GM23338 (cell line): ENCODE data around the gene PGAP6. TPM values are rescaled to one million over a fixed set of nuclear protein-coding genes. Genes with fewer than 3 reads are reported as not detected.

Experiments used
- ATAC-seq: fragments of 200-7000 bp; cut with Tn5 transposase; 3 replicates; pipeline ENCODE4 v1.9.1; 2020
- DNase-seq: peaks from one replicate; pipeline ENCODE4 v3.0.0-alpha.2; 2015; ENCODE audit warnings: low spot score
- H2AFZ ChIP-seq: fragments of 200-600 bp; sonication (generic); 2 replicates; pipeline ENCODE4 v1.8.0; 2016; ENCODE audit warnings: antibody characterized with exemption, mild to moderate bottlenecking, moderate library complexity
- H3F3A ChIP-seq: fragments of 200-600 bp; sonication (generic); replicated peaks from 2 replicates; pipeline ENCODE4 v1.8.0; 2017; ENCODE audit warnings: antibody characterized with exemption, mixed run types, low read depth
- H3K27ac ChIP-seq: fragments of 200-600 bp; sonication (generic); 2 replicates; pipeline ENCODE4 v1.6.1; 2016; ENCODE audit warnings: low read depth
- H3K27me3 ChIP-seq: fragments of 200-600 bp; sonication (generic); 2 replicates; pipeline ENCODE4 v1.8.0; 2016; ENCODE audit warnings: mild to moderate bottlenecking, mixed run types, moderate library complexity; ENCODE audit not compliant: insufficient read depth
- H3K36me3 ChIP-seq: fragments of 200-600 bp; sonication (generic); 2 replicates; pipeline ENCODE4 v1.8.0; 2016; ENCODE audit warnings: mild to moderate bottlenecking; ENCODE audit not compliant: insufficient read depth
- H3K4me1 ChIP-seq: fragments of 200-600 bp; sonication (generic); 2 replicates; pipeline ENCODE4 v1.8.0; 2016; ENCODE audit warnings: mild to moderate bottlenecking, moderate library complexity; ENCODE audit not compliant: insufficient read depth
- H3K4me2 ChIP-seq: fragments of 200-600 bp; sonication (generic); 2 replicates; pipeline ENCODE4 v1.7.1; 2017; ENCODE audit warnings: mixed run types
- H3K4me3 ChIP-seq: fragments of 200-600 bp; sonication (generic); 2 replicates; pipeline ENCODE4 v1.6.1; 2016; ENCODE audit warnings: mixed run types
- H3K79me2 ChIP-seq: fragments of 200-600 bp; sonication (generic); replicated peaks from 2 replicates; pipeline ENCODE4 v1.8.0; 2017; ENCODE audit warnings: mild to moderate bottlenecking; ENCODE audit not compliant: insufficient read depth
- H3K9me2 ChIP-seq: fragments of 200-600 bp; sonication (generic); 2 replicates; pipeline ENCODE4 v1.8.0; 2017; ENCODE audit not compliant: insufficient read depth
- H4K20me1 ChIP-seq: fragments of 200-600 bp; sonication (generic); replicated peaks from 2 replicates; pipeline ENCODE4 v1.8.0; 2017; ENCODE audit warnings: mild to moderate bottlenecking; ENCODE audit not compliant: insufficient read depth
- H3K27ac Mint-ChIP-seq: 2 replicates; pipeline ENCODE4 v1.8.0; 2020; ENCODE audit warnings: inconsistent platforms, mild to moderate bottlenecking, moderate library complexity, mixed read lengths
- H3K27me3 Mint-ChIP-seq: 3 replicates; pipeline ENCODE4 v1.8.0; 2022; ENCODE audit warnings: low read depth, mild to moderate bottlenecking, moderate library complexity, mixed read lengths, inconsistent platforms; ENCODE audit not compliant: insufficient read depth, poor library complexity
- H3K36me3 Mint-ChIP-seq: 3 replicates; pipeline ENCODE4 v1.8.0; 2021; ENCODE audit warnings: low read depth, mild to moderate bottlenecking, inconsistent platforms, moderate library complexity, mixed read lengths
- H3K4me1 Mint-ChIP-seq: 3 replicates; pipeline ENCODE4 v1.8.0; 2020; ENCODE audit warnings: mild to moderate bottlenecking, inconsistent platforms, mixed read lengths
- H3K4me3 Mint-ChIP-seq: 3 replicates; pipeline ENCODE4 v1.8.0; 2021; ENCODE audit warnings: moderate library complexity, mild to moderate bottlenecking, inconsistent platforms, mixed read lengths
- H3K9me3 Mint-ChIP-seq: 3 replicates; pipeline ENCODE4 v1.8.0; 2020; ENCODE audit warnings: moderate library complexity, mild to moderate bottlenecking, inconsistent platforms, mixed read lengths
- CTCF ChIP-seq, 2 experiments: fragments of 200-600 bp in 1 of 2; sonication (generic) in 1 of 2; conservative IDR thresholded peaks; 2 replicates each; pipeline versions ENCODE4 v1.5.1 to v1.6.1; 2016 to 2017; ENCODE audit warnings: antibody characterized with exemption in 2 of 2, low read depth in 2 of 2, mild to moderate bottlenecking in 2 of 2, moderate library complexity in 1 of 2
- ETS1 ChIP-seq: IDR thresholded peaks from 2 replicates; pipeline ENCODE4 v1.6.1; 2016; ENCODE audit warnings: antibody characterized with exemption
- EZH2 ChIP-seq: fragments of 200-600 bp; sonication (generic); IDR thresholded peaks from one replicate; pipeline ENCODE4 v1.8.0; 2017; ENCODE audit warnings: antibody characterized with exemption, mild to moderate bottlenecking, low read depth; ENCODE audit not compliant: unreplicated experiment
- EZH2phosphoT487 ChIP-seq: fragments of 200-600 bp; sonication (generic); IDR thresholded peaks from one replicate; pipeline ENCODE4 v1.8.1; 2018; ENCODE audit warnings: antibody characterized with exemption; ENCODE audit not compliant: unreplicated experiment
- NANOG ChIP-seq: IDR thresholded peaks from 2 replicates; pipeline ENCODE4 v1.6.1; 2016; ENCODE audit warnings: antibody characterized with exemption, borderline replicate concordance
- POLR2AphosphoS5 ChIP-seq: IDR thresholded peaks from 2 replicates; pipeline ENCODE4 v1.6.1; 2016; ENCODE audit warnings: antibody characterized with exemption, low read depth
- REST ChIP-seq: IDR thresholded peaks from one replicate; pipeline ENCODE4 v1.6.1; 2018; ENCODE audit warnings: antibody characterized with exemption; ENCODE audit not compliant: unreplicated experiment
- STAT1 ChIP-seq: IDR thresholded peaks from one replicate; pipeline ENCODE4 v1.6.1; 2016; ENCODE audit warnings: antibody characterized with exemption; ENCODE audit not compliant: unreplicated experiment
- ZNF114 ChIP-seq: fragments of 250-450 bp; sonication (Bioruptor Pico); IDR thresholded peaks from 2 replicates; pipeline ENCODE4 v1.5.0; 2020; ENCODE audit warnings: mild to moderate bottlenecking, moderate library complexity
- ZNF331 ChIP-seq: fragments of 250-450 bp; sonication (Bioruptor Pico); IDR thresholded peaks from 2 replicates; pipeline ENCODE4 v1.5.0; 2020; ENCODE audit warnings: low read depth, mild to moderate bottlenecking, moderate library complexity
- ZNF462 ChIP-seq: fragments of 250-450 bp; sonication (Bioruptor Pico); IDR thresholded peaks from 2 replicates; pipeline ENCODE4 v1.5.0; 2020; ENCODE audit warnings: mild to moderate bottlenecking, moderate library complexity
- polyA plus RNA-seq: library from polyadenylated mRNA; unstranded; fragments of >200 nt; fragmentation: Nextera tagmentation; extraction: Ambion mirVana; gene quantifications from 2 replicates; pipeline ENCODE4 v1.2.1, GENCODE V29; 2016
- total RNA-seq: library from RNA; depleted of rRNA; stranded (reverse); fragments of >200 nt; shearing (Covaris generic); gene quantifications from 2 replicates; pipeline ENCODE4 v1.2.3, GENCODE V29; 2014

Gene PGAP6
- total and polyA plus RNA-seq, 2 experiments from 2014 or later, result 25.1 to 112 TPM

- no peaks in the 10 kb centered on the region for H3K27me3 ChIP-seq
- ATAC-seq (no peak), DNase-seq (no peak)
- Mint-ChIP-seq H3K27ac (no peak overlapping the region), H3K4me3 (no peak overlapping the region; the same call in 2 of the 3 replicates), H3K4me1 (peaks cover 12% of the 10 kb centered on the region; the same call in 1 of the 3 replicates), H3K36me3 (peaks cover 22% of the 10 kb centered on the region), H3K9me3 (no peaks in the 10 kb centered on the region), H3K27me3 (peaks cover 9% of the 10 kb centered on the region)
- no peak overlapping the region for H3K4me2 ChIP-seq
- H3F3A ChIP-seq, result peaks cover 4% of the 10 kb centered on the region
- TF ChIP-seq REST (no peak), STAT1 (no peak), ZNF462 (CRISPR knock-in tag) (no peak), ETS1 (no peak), POLR2AphosphoS5 (no peak; the same call in 1 of the 2 replicates), ZNF114 (CRISPR knock-in tag) (no peak), NANOG (no peak), EZH2 (no peak), CTCF (conservative IDR thresholded peaks at IDR 0.05; ENCODE audit: low read depth in 2 of 2) (no peak), ZNF331 (CRISPR knock-in tag) (no peak), EZH2phosphoT487 (no peak)
- no peak overlapping the region for H2AFZ ChIP-seq
- no peaks in the 10 kb centered on the region; the same call in 1 of the 2 replicates for H3K79me2 ChIP-seq
- H3K9me2 ChIP-seq, result no peaks in the 10 kb centered on the region
- peak overlapping the region; percentile 76; the same call in 1 of the 2 replicates for H3K27ac ChIP-seq
- H3K36me3 ChIP-seq, result peaks cover 4% of the 10 kb centered on the region; the same call in 1 of the 2 replicates
- H3K4me3 ChIP-seq, result no peak overlapping the region
- H3K4me1 ChIP-seq, result peaks cover 4% of the 10 kb centered on the region; the same call in 1 of the 2 replicates
- H4K20me1 ChIP-seq, result no peaks in the 10 kb centered on the region; the same call in none of the 2 replicates
These were observed 10.1 kb downstream of the PGAP6 start for GRCh38 chr16:371515-372301.
